HG02610 (cell line): Measurements from ENCODE around the gene CYTH1.
A peak's percentile ranks its signal among the peaks of the same experiment; 100 is the strongest.
"Not testable (repeated sequence)": the region's sequence is repeated elsewhere in the genome, so short reads cannot be mapped to it uniquely, and the experiment has no call there.

Experiments
- ATAC-seq: cut with Tn5 transposase; IDR thresholded peaks from one replicate; pipeline ENCODE4 v1.9.1; 2021; ENCODE audit warnings: mild to moderate bottlenecking, moderate library complexity; ENCODE audit not compliant: unreplicated experiment

CYTH1 gene

DNA sequence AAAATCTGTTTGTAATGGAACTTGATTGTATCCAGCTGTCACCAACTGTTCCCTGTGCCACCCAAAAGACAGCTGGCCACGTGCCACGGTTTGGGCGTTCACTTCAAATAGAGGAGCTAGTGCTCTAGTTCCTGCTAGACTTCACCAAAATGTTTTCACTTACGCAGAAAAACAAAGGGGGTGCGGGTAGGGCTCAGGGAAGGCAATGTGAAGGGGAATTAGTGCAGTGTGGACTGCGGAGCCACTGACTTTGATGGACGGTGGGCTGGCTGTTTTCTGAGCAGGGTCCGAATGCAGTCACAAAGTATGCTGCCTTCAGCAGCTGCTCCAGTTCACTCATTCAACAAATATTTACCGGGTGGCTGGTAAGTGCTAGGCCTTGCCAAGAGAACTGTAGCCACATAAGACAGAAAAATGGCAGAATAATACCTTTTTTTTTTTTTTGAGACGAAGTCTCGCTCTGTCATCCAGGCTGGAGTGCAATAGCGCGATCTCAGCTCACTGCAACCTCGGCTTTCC, 7.6 kb upstream of the CYTH1 start:
- no peak for ATAC-seq

DNA sequence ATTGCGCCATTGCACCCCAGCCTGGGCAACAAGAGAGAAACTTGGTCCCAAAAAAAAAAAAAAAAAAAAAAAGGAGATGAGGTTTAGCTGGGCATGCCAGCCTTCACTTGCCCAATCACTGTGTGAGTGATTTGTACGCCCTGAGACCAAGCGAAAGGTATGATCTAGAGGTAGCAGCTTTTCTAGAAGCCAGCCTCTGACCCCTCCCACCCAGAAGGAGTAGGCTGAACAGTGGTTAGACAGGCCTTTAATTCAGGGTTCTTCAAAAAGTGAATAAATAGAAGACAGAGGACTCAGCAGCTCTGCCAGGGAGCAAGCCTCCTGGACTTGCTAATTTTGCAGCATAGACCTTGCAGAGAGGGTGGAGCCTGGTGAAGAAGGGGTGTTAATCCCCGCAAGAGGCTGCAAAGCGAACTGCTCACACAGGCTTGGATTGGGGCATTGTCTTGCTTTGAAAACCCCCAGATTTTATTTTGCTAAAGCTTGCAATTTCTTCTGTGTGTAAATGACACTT, 7.1 kb upstream of the CYTH1 start:
- no peak for ATAC-seq

DNA sequence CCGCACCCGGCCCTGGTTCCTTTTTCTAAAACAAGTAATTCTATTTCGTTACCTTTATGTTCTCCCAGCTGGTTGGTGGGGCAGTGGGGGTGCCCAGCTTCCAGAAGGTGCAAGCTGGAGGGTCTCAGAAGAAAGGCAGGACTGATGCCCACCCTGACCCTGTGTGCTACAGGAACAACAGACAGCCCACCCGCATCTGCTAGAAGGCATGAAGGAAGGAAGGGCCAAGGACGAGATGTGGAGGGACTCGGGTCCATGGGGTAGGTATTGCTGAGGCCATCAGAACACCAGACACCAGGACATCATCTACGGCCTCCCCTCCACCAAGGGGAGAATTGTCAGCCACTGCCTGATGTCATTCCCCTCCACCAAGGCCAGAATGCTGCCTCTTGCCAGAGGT, 6.4 kb upstream of the CYTH1 start:
- ATAC-seq: no peak

DNA sequence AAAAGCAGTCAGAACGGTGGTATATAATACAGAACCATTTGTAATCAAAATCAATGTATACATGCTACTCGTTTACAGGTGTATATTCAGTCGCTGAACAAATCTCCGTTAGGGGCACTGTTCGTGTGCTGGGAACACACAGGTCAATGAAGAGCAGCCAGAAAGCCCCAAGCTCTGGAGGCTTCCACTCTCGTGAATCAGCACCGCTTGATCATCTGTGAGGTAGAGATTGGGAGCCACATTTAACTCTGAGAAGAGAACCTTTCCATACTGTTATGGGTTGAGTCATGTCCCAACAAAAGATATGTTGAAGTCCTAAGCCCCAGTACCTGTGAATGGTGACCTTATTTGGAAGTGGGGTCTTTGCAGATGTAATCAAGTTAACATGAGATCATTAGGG, 5.4 kb upstream of the CYTH1 start:
- ATAC-seq: no peak

DNA sequence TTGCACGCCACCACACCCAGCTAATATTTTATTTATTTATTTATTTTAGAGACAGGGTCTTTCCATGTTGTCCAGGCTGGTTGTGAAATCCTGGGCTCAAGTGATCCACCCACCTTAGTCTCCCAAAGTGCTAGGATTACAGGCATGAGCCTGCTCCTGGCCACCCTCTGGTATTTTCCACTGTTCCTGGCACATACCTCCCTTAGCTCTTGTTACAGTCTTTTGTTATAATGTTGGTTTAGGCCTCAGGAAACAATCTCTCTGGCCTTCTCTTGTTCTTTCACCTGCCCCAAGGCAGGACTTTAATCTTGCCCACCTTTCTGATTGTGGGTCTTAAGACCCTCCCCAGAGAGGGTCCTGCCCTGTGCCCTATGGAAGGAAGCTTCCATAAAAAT, 3.6 kb upstream of the CYTH1 start:
- ATAC-seq: no peak

DNA sequence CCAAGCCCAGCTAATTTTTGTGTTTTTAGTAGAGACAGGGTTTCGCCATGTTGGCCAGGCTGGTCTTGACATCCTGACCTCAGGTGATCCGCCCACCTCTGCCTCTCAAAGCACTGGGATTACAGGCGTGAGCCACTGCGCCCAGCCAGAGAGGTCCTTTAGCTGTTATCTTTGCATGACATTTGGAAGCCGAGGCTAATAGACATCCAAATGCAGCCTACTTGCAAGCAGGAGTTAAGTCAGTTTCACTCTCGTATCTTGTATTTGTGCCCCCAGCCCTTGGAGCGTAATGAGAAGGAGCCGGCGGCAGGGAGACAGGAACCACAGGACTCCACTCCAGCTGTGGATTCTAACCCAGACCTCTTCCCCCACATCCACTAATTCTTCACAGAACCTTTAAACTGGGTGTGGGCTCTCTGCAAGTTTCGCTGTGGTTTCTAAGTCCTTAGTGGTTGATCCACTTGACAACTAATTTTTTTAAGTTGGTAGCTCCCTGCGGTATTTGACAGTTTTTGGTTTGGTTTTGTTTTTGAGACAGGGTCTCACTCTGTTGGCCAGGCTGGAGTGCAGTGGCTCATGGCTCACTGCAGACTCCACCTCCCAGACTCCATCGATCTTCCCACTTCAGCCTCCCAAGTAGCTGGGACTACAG, 3.1 kb upstream of the CYTH1 start:
- ATAC-seq: no peak

DNA sequence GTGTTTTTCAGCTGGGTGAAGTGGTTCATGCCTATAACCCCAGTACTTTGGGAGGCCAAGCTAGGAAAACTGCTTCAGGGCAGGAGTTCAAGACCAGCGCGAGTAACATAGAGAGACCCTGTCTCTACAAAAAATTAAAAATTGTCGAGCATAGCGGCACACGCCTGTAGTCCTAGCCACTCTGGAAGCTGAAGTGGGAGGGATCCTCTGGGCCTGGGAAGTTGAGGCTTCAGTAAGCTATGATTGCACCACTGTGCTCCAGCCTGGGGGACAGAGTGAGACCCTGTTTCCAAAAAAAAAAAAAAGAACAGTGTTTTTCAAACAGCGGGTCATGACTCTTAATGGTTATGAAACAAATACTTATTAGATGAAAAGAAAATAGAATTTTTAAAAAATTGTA, 2.3 kb upstream of the CYTH1 start:
- no peak for ATAC-seq

DNA sequence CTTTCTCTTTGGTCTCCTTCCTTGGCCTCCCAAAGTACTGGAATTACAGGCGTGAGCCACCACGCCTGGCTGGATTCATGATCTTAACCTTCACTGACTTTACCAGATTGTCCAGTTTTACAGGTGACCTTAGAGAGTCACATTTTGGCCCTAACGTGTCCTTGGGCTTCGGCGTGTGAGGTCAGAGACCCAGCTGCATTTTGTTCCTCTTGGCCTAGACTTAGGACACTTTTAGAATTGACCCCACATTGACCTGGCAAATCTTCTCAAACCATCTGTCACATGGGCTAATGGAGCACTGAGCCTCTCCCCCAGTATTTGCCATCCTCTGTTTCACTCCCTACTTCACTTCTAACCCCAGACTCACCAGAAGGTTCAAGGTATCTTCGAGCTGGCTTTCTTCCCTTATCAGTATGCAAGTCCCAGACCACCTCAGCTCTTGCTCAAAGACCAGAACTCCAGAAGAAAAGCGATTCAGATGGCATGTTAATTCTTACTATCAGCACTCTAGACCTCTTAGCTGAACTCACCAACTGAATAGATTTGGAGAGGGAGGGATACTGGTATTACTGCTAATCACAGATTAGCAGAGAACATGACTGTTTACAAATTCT, 1.7 kb upstream of the CYTH1 start:
- ATAC-seq: no peak

DNA sequence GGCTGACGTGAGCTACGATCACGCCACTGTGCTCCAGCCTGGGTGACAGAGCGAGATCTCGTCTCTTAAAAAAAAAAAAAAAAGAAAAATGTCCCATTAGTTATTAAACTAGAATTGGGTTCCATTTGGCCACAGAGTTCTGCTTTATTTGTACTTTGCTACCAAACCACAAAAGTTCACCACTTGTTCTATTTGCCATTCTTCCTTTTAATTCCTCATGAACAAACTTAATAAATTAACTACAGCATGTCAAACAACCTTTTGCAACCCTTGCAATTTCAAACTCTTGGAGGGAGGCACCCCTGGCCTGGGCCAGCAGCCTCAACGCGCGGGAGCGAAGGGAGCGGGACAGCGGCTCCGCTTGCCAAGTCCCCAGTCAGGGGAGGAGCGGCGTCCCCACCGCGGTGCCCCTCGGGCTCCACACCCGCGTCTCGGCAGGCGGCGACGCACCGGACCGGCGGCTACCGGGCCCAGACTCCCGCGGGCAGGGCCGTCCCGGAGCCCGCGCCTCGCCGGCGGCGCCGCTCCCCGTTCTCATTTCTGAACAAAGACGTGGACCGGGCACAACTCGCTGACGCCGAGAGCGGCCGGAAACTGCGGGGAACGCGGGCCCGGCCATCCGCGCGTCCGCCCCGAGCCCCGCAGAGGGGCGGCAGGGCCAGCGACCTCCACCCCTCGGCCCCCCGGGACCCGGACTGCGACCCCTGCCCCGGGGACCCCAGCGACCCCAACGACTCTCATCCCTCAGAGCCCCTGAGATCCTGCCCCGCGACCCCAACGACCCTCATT, 775 bp downstream of the CYTH1 start:
- ATAC-seq: peak; percentile 13

DNA sequence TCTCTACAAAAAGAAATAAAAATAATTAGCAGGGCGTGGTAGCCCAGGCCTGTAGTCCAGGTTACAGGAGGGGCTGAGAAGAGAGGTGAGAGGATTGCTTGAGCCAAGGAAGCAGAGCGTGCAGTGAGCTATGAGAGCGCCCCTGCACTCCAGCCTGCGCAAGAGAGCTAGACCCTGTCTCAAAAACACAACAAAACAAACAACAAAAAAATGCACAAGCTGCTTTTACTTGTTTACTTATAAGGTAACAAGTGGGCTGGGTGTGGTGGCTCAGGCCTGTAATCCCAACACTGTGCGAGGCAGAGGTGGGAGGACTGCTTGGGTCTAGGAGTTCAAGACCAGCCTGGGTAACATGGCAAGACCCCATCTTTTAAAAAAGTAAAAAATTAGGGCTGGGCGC, 1.7 kb downstream of the CYTH1 start:
- no peak for ATAC-seq

DNA sequence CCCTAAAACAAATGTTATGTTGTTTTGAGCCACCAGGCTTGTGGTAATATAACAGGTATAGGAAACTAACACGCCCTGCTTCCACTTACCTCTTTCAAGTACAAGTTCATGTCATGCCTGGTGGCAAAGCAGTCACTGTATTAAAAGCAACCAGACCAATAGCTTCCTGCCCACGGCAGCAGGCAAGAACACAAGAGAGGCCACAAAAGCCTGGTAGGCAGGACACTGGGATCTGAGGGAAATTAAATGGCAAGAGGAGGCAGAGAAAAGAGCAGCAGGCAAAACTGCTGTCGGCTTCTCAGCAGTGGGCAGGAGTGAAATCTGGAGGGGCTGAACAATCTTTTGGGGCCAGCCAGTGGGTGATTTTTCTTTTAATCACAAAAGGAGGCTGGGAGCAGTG, 2.2 kb downstream of the CYTH1 start:
- no peak for ATAC-seq

DNA sequence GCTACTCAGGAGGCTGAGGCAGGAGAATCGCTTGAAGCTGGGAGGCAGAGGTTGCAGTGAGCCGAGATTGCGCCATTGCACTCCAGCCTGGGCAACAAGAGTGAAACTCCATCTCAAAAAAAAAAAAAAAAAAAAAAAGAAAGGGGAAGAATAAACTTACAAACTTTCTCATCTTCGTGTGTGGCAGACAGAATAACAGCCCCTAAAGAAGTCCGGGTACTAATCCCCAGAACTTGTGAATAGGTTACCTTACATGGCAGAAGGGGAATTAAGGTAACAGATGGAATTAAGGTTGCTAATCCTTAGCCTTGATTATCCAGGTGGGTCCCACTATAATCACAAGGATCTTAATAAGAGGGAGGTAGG, 2.8 kb downstream of the CYTH1 start:
- ATAC-seq: not testable (repeated sequence)

DNA sequence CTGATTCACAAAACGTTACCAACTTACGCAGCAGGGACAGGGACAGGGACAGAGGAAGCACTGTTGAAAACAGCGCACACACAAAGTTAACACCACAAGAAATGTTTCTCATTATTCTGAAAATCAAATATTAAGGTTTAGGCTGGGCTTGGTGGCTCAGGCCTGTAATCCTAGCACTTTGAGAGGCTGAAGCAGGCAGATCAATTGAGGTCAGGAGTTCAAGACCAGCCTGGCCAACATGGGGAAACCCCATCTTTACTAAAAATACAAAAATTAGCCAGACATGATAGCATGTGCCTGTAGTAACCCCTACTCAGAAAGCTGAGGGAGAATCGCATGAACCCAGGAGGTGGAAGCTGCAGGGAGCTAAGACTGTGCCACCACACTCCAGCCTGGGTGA, 4.2 kb downstream of the CYTH1 start:
- ATAC-seq: no peak

DNA sequence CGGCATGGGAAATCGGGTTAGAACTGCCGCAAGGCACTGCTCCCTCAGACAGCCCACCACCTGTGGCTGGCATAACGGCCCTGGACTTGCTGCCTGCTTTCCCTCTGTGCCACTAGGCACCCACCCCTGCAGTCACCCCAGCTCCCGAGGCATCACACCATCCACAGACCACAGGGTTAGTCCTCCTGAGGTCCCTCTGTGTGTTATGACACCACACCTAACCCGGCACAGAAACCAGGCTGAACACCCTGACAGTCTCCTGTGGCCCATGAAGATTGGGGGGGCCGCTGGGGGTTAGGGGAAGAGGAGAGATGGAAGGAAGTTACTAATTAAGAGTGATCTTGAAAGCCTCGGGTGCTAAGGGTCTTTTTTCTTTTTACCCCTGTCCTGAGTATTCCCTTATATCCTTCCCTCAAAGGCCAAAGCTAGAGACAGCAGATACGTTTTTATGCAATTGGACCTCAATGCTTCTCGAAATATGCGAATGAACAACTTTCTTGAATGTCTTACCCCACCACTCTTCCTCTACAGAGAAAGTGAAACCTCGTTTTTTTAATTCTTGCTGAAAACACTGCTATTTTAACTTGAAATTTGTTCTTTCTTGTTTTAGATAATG, 7.0 kb downstream of the CYTH1 start:
- ATAC-seq: peak; percentile 29

DNA sequence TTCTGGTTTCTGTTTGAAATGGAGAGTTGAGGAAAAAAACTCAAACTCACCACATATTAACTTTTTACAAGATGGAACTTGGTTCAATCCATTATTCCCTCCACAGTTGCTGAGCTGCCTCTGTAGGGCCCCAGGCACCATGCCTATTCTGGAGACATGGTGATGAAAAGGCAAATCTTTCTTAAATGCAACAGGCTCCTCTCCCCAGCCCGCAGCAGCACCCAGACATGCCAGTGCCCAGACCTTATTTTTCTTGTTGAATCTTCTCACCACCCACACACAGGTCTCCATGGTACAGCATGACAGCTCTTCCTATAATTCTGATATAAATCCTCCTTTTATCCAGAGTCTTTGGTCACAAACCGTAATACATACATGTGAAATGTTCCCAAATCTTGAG, 7.6 kb downstream of the CYTH1 start:
- ATAC-seq: no peak

DNA sequence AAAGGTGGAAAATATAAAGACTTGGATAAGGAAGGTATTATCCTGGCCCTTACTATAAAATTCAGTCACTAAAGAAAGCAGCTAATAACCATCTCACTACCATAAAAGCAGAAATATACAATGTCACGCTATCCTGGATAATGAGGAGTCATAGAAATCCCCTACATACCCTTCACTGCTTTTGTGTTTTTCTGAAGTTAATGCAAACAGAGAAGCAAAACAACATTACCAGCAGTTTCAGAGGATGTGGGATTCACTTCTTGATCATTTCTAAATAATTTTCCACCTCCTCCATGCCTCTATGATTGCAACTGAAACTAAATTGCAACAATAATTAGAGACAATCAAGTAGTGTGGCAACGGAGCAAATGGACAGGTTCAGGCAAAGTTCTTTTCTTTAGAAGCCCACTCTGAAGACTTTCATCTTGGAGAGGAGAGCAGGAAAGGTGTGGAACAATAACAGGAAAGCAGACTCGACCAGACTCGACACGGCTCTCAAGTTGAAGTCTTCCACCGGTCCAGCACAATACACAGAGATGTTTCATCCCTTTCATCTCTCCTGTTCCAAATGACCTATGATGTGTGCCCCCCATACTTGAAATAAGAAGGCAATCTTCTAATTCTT, 10.2 kb downstream of the CYTH1 start:
- ATAC-seq: peak; percentile 33

DNA sequence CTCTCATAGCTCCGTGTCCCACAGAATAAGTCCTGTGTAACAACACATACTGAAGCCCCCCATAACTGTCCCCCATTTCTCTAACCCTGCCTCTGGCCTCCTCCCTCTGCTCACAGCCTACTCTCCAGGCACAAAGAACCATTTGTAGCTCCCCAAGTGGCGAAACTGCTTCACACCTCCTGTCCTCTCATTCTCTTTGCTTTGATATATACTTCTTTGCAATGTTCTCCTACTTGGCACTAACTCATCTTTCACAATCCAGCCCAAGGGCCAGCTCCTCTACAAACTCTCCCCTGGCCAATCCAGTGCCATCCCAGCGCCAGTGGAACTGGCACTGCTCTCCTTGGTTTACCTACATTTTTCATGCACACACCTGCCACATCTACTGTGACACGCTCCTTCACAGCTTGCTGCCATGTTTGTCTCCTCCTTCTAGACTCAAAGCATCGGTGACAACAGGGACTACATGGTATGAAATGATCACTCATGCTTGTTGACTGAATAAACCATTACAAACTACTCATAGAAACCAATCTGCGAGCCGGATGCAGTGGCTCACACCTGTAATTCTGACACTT, 12.8 kb downstream of the CYTH1 start:
- no peak for ATAC-seq

DNA sequence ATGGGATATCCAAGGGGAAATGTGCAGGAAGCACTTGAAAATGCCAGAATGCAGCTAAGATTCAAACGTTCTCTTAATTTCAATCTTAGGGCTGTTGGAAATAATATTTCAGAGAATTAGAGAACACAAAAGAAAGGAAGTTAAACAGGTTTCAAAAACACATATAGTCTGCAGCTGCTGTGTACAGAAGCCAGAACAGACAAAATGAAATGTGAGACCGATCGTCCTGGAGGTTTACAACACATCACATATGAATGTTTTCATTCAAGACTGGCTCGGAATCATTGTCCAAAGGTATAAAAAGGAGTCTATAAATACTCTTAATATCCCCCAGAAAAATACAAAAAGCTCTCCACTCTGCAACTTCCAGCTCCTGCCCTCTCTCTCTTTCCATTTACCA, 14.3 kb downstream of the CYTH1 start:
- ATAC-seq: no peak

DNA sequence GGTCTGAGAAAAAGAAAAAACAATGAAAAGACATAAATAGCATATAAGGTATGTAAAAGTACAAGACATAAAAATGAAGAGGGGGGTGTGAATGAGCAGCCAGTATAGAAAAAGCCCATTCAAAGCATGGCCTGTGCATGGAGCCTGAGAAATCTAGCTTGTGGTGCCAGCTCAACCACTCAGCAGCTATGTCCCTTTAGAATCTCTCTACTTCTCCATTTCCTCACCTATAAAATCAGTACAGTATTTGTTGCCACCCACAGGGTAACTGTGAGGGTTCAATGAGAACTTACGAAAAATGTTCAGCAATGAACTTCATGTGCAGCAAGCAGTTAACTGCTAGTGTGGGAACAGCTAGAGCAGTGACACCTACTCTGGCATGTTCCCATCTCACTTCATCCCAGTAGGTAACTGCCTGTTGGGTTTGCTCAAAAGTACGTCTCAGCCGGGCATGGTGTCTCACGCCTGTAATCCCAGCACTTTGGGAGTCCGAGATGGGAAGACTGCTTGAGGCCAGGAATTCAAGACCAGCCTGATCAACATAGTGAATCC, 15.3 kb downstream of the CYTH1 start:
- no peak for ATAC-seq

DNA sequence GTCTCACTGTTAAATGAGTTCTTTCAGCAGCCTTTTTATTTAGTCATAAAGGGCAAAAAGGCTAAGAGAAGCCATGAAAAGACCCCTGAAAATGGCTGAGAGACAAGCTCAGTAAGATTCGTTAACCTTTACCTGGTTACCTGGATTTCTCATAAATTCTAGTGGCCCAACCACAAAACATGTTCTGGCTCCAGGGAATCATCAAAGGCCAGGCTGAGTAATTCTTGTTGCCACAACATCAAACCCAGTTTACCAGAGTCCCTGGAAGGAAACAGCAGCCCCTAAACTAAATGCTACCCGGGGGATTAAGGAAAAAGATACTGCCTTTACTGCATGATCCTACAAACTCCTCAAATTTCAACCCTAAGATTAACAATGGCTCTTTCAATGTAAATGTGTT, 15.8 kb downstream of the CYTH1 start:
- no peak for ATAC-seq
